Activated CD4-positive, alpha-beta T cell treated with anti-CD3 and anti-CD28 coated beads, Interleukin-2, amount 10 ng/mL, durations not matched to agents 7 days and 5 days (primary cell): ENCODE results near the gene GRM7. TPM values are rescaled to one million over a fixed set of nuclear protein-coding genes. Genes with fewer than 3 reads are reported as not detected.

Experiments
- CTCF ChIA-PET: fragments of 350-600 bp; sonication (Branson Sonifier 250); formaldehyde crosslinking; loops from one replicate; lab custom pipeline; 2021; ENCODE audit warnings: antibody characterized with exemption; lab: Charles Lee
- POLR2A ChIA-PET: fragments of 350-600 bp; sonication (Branson Sonifier 250); formaldehyde crosslinking; loops from one replicate; lab custom pipeline; 2021; ENCODE audit warnings: antibody characterized with exemption; lab: Charles Lee
- DNase-seq: peaks from one replicate; pipeline ENCODE4 v3.0.0-alpha.2; 2020
- H3K27ac Mint-ChIP-seq: one replicate; pipeline ENCODE4 v1.8.0; 2021; ENCODE audit warnings: mild to moderate bottlenecking, moderate library complexity, mixed read lengths
- H3K27me3 Mint-ChIP-seq: one replicate; pipeline ENCODE4 v1.8.0; 2021; ENCODE audit warnings: mixed read lengths
- H3K36me3 Mint-ChIP-seq: one replicate; pipeline ENCODE4 v1.8.0; 2021; ENCODE audit warnings: low read depth, mixed read lengths
- H3K4me1 Mint-ChIP-seq: one replicate; pipeline ENCODE4 v1.8.0; 2021; ENCODE audit warnings: mixed read lengths
- H3K4me3 Mint-ChIP-seq: one replicate; pipeline ENCODE4 v1.8.0; 2021; ENCODE audit warnings: mild to moderate bottlenecking, moderate library complexity, mixed read lengths
- H3K9me3 Mint-ChIP-seq: one replicate; pipeline ENCODE4 v1.8.0; 2021; ENCODE audit warnings: mixed read lengths
- total RNA-seq, 2 experiments: library from RNA; stranded (reverse); gene quantifications; one replicate each; pipeline ENCODE4 v1.2.3, GENCODE V29; 2021

GRM7 gene
- total RNA-seq, 2 experiments from 2014 or later: not detected

- no peaks in the 10 kb centered on the region for H3K27me3 Mint-ChIP-seq
- no peak for DNase-seq
- no peaks in the 10 kb centered on the region for H3K4me1 Mint-ChIP-seq
- H3K9me3 Mint-ChIP-seq: peaks cover 7% of the 10 kb centered on the region
- no peak overlapping the region for H3K4me3 Mint-ChIP-seq
- CTCF ChIA-PET: interaction anchor here (0.9 kb wide), 1 partner anchor 10 kb away, joined by 3 read pairs; no protein-coding TSS in a partner anchor
- H3K27ac Mint-ChIP-seq: no peak overlapping the region
- POLR2A ChIA-PET: no interaction called here
- no peaks in the 10 kb centered on the region for H3K36me3 Mint-ChIP-seq
Observed at GRCh38 chr3:7000501-7000900, 139.6 kb downstream of the GRM7 start.

- Mint-ChIP-seq H3K4me3 (no peak overlapping the region), H3K27me3 (no peaks in the 10 kb centered on the region), H3K27ac (no peak overlapping the region), H3K36me3 (no peaks in the 10 kb centered on the region), H3K4me1 (no peaks in the 10 kb centered on the region), H3K9me3 (peaks cover 7% of the 10 kb centered on the region)
- no peak for DNase-seq
- POLR2A ChIA-PET: no interaction called here
- CTCF ChIA-PET: interaction anchor here (0.9 kb wide), 1 partner anchor 9 kb away, joined by 3 read pairs; no protein-coding TSS in a partner anchor
Observed at GRCh38 chr3:7001370-7001769, 140.5 kb downstream of the GRM7 start.

GRCh38 chr3:7015683-7016440 lies 154.9 kb downstream of the GRM7 start:
- peaks cover 4% of the 10 kb centered on the region for H3K9me3 Mint-ChIP-seq
- POLR2A ChIA-PET: no interaction called here
- H3K4me1 Mint-ChIP-seq: no peaks in the 10 kb centered on the region
- H3K27ac Mint-ChIP-seq: no peak overlapping the region
- H3K4me3 Mint-ChIP-seq: no peak overlapping the region
- DNase-seq: no peak
- no peaks in the 10 kb centered on the region for H3K27me3 Mint-ChIP-seq
- CTCF ChIA-PET: no interaction called here
- no peaks in the 10 kb centered on the region for H3K36me3 Mint-ChIP-seq

- Mint-ChIP-seq H3K9me3 (no peaks in the 10 kb centered on the region), H3K4me1 (no peaks in the 10 kb centered on the region), H3K27ac (no peak overlapping the region), H3K36me3 (no peaks in the 10 kb centered on the region), H3K27me3 (no peaks in the 10 kb centered on the region), H3K4me3 (no peak overlapping the region)
- no peak for DNase-seq
- ChIA-PET CTCF (no interaction called here), POLR2A (no interaction called here)
Observed at GRCh38 chr3:7025581-7026300, 164.8 kb downstream of the GRM7 start.

GRCh38 chr3:7029562-7029961 lies 168.6 kb downstream of the GRM7 start:
- POLR2A ChIA-PET: no interaction called here
- no peaks in the 10 kb centered on the region for H3K9me3 Mint-ChIP-seq
- no peaks in the 10 kb centered on the region for H3K4me1 Mint-ChIP-seq
- H3K4me3 Mint-ChIP-seq: no peak overlapping the region
- no peaks in the 10 kb centered on the region for H3K27me3 Mint-ChIP-seq
- CTCF ChIA-PET: no interaction called here
- DNase-seq: no peak
- no peak overlapping the region for H3K27ac Mint-ChIP-seq
- no peaks in the 10 kb centered on the region for H3K36me3 Mint-ChIP-seq

- H3K9me3 Mint-ChIP-seq: no peaks in the 10 kb centered on the region
Observed at GRCh38 chr3:7038394-7038793, 177.5 kb downstream of the GRM7 start.

GRCh38 chr3:7062714-7063113 lies 201.8 kb downstream of the GRM7 start:
- Mint-ChIP-seq H3K9me3 (peaks cover 2% of the 10 kb centered on the region), H3K4me3 (no peak overlapping the region), H3K36me3 (no peaks in the 10 kb centered on the region), H3K27me3 (no peaks in the 10 kb centered on the region), H3K4me1 (no peaks in the 10 kb centered on the region), H3K27ac (no peak overlapping the region)
- ChIA-PET CTCF (no interaction called here), POLR2A (no interaction called here)
- DNase-seq: no peak

More at GRCh38 chr3:7038394-7038793, 177.5 kb downstream of the GRM7 start:
- Mint-ChIP-seq H3K36me3 (no peaks in the 10 kb centered on the region), H3K4me3 (no peak overlapping the region), H3K27me3 (no peaks in the 10 kb centered on the region), H3K27ac (no peak overlapping the region), H3K4me1 (no peaks in the 10 kb centered on the region)
- DNase-seq: no peak
- ChIA-PET POLR2A (no interaction called here), CTCF (no interaction called here)

- ChIA-PET CTCF (no interaction called here), POLR2A (no interaction called here)
- Mint-ChIP-seq H3K4me1 (no peaks in the 10 kb centered on the region), H3K27me3 (no peaks in the 10 kb centered on the region), H3K27ac (no peak overlapping the region), H3K36me3 (no peaks in the 10 kb centered on the region), H3K4me3 (no peak overlapping the region), H3K9me3 (no peaks in the 10 kb centered on the region)
- DNase-seq: no peak
Observed at GRCh38 chr3:7070461-7070860, 209.5 kb downstream of the GRM7 start.

- CTCF ChIA-PET: no interaction called here
- no peak overlapping the region for H3K4me3 Mint-ChIP-seq
- POLR2A ChIA-PET: no interaction called here
- H3K4me1 Mint-ChIP-seq: no peaks in the 10 kb centered on the region
- H3K36me3 Mint-ChIP-seq: no peaks in the 10 kb centered on the region
- DNase-seq: no peak
- no peaks in the 10 kb centered on the region for H3K27me3 Mint-ChIP-seq
- no peak overlapping the region for H3K27ac Mint-ChIP-seq
- H3K9me3 Mint-ChIP-seq: peaks cover 4% of the 10 kb centered on the region
Observed at GRCh38 chr3:7074217-7074616, 213.3 kb downstream of the GRM7 start.

GRCh38 chr3:7075117-7075516 lies 214.2 kb downstream of the GRM7 start:
- DNase-seq: no peak
- POLR2A ChIA-PET: no interaction called here
- H3K4me1 Mint-ChIP-seq: no peaks in the 10 kb centered on the region
- no peak overlapping the region for H3K4me3 Mint-ChIP-seq
- no peak overlapping the region for H3K27ac Mint-ChIP-seq
- H3K27me3 Mint-ChIP-seq: no peaks in the 10 kb centered on the region
- H3K36me3 Mint-ChIP-seq: no peaks in the 10 kb centered on the region
- peaks cover 4% of the 10 kb centered on the region for H3K9me3 Mint-ChIP-seq
- CTCF ChIA-PET: no interaction called here

- CTCF ChIA-PET: no interaction called here
- H3K4me1 Mint-ChIP-seq: no peaks in the 10 kb centered on the region
- H3K36me3 Mint-ChIP-seq: no peaks in the 10 kb centered on the region
- no peak overlapping the region for H3K27ac Mint-ChIP-seq
- H3K4me3 Mint-ChIP-seq: no peak overlapping the region
- POLR2A ChIA-PET: no interaction called here
- H3K27me3 Mint-ChIP-seq: no peaks in the 10 kb centered on the region
- peaks cover 4% of the 10 kb centered on the region for H3K9me3 Mint-ChIP-seq
- DNase-seq: no peak
Observed at GRCh38 chr3:7075901-7076300, 215.0 kb downstream of the GRM7 start.

- ChIA-PET CTCF (no interaction called here), POLR2A (no interaction called here)
- Mint-ChIP-seq H3K27me3 (no peaks in the 10 kb centered on the region), H3K9me3 (peaks cover 2% of the 10 kb centered on the region), H3K4me3 (no peak overlapping the region), H3K27ac (no peak overlapping the region), H3K4me1 (no peaks in the 10 kb centered on the region), H3K36me3 (no peaks in the 10 kb centered on the region)
- DNase-seq: no peak
Observed at GRCh38 chr3:7082244-7082643, 221.3 kb downstream of the GRM7 start.

- H3K4me3 Mint-ChIP-seq: no peak overlapping the region
- ChIA-PET POLR2A (no interaction called here), CTCF (no interaction called here)
- no peaks in the 10 kb centered on the region for H3K4me1 Mint-ChIP-seq
- no peaks in the 10 kb centered on the region for H3K27me3 Mint-ChIP-seq
- DNase-seq: no peak
- peaks cover 2% of the 10 kb centered on the region for H3K9me3 Mint-ChIP-seq
- no peak overlapping the region for H3K27ac Mint-ChIP-seq
- H3K36me3 Mint-ChIP-seq: no peaks in the 10 kb centered on the region
Observed at GRCh38 chr3:7086417-7086816, 225.5 kb downstream of the GRM7 start.
